Nephron progenitor cell (in vitro differentiated cells): Measurements from ENCODE around the gene ENPP1.

Experiments
- DNase-seq: peaks from one replicate; pipeline ENCODE4 v3.0.0; 2021
- H3K27ac Mint-ChIP-seq: 2 replicates; pipeline ENCODE4 v1.8.0; 2021; ENCODE audit warnings: mild to moderate bottlenecking, moderate library complexity, mixed read lengths
- H3K27me3 Mint-ChIP-seq: 2 replicates; pipeline ENCODE4 v1.8.0; 2021; ENCODE audit warnings: mild to moderate bottlenecking, low read depth, mixed read lengths; ENCODE audit not compliant: poor library complexity
- H3K36me3 Mint-ChIP-seq: 2 replicates; pipeline ENCODE4 v1.8.0; 2021; ENCODE audit warnings: low read depth, mixed read lengths
- H3K4me1 Mint-ChIP-seq: 2 replicates; pipeline ENCODE4 v1.8.0; 2021; ENCODE audit warnings: mixed read lengths
- H3K4me3 Mint-ChIP-seq: 2 replicates; pipeline ENCODE4 v1.8.0; 2021; ENCODE audit warnings: mild to moderate bottlenecking, moderate library complexity, mixed read lengths
- H3K9me3 Mint-ChIP-seq: 2 replicates; pipeline ENCODE4 v1.8.0; 2021; ENCODE audit warnings: mild to moderate bottlenecking, moderate library complexity, mixed read lengths
- CTCF ChIP-seq: fragments of 200-600 bp; sonication (generic); IDR thresholded peaks from 2 replicates; pipeline ENCODE4 v1.5.0; 2021; ENCODE audit warnings: antibody characterized with exemption

Gene ENPP1

GRCh38 chr6:131916847-131917246 is 109.0 kb downstream of the ENPP1 start:
- no peak for DNase-seq
- peaks cover 8% of the 10 kb centered on the region for H3K4me1 Mint-ChIP-seq
- H3K36me3 Mint-ChIP-seq: no peaks in the 10 kb centered on the region
- H3K9me3 Mint-ChIP-seq: peaks cover 22% of the 10 kb centered on the region
- H3K27me3 Mint-ChIP-seq: no peaks in the 10 kb centered on the region
- TF ChIP-seq CTCF: no peak
- H3K4me3 Mint-ChIP-seq: no peak overlapping the region
- no peak overlapping the region for H3K27ac Mint-ChIP-seq

- Mint-ChIP-seq H3K4me1 (peaks cover 8% of the 10 kb centered on the region), H3K4me3 (no peak overlapping the region), H3K27ac (no peak overlapping the region), H3K9me3 (peaks cover 24% of the 10 kb centered on the region), H3K27me3 (no peaks in the 10 kb centered on the region), H3K36me3 (no peaks in the 10 kb centered on the region)
- no peak for DNase-seq
- no peak for TF ChIP-seq CTCF
Observed at GRCh38 chr6:131917318-131917717, 109.5 kb downstream of the ENPP1 start.

GRCh38 chr6:131917763-131918649 is 110.2 kb downstream of the ENPP1 start:
- no peaks in the 10 kb centered on the region for H3K27me3 Mint-ChIP-seq
- no peak overlapping the region for H3K4me3 Mint-ChIP-seq
- peaks cover 8% of the 10 kb centered on the region for H3K4me1 Mint-ChIP-seq
- H3K9me3 Mint-ChIP-seq: peaks cover 29% of the 10 kb centered on the region
- no peaks in the 10 kb centered on the region for H3K36me3 Mint-ChIP-seq
- H3K27ac Mint-ChIP-seq: no peak overlapping the region
- no peak for TF ChIP-seq CTCF
- no peak for DNase-seq

- peaks cover 8% of the 10 kb centered on the region for H3K4me1 Mint-ChIP-seq
- H3K4me3 Mint-ChIP-seq: no peak overlapping the region
- H3K27ac Mint-ChIP-seq: no peak overlapping the region
- DNase-seq: no peak
- no peak for TF ChIP-seq CTCF
- peaks cover 29% of the 10 kb centered on the region for H3K9me3 Mint-ChIP-seq
- H3K36me3 Mint-ChIP-seq: no peaks in the 10 kb centered on the region
- no peaks in the 10 kb centered on the region for H3K27me3 Mint-ChIP-seq
Observed at GRCh38 chr6:131918650-131919355, 111.0 kb downstream of the ENPP1 start.

GRCh38 chr6:131920656-131921055 is 112.8 kb downstream of the ENPP1 start:
- no peak overlapping the region for H3K27ac Mint-ChIP-seq
- no peaks in the 10 kb centered on the region for H3K36me3 Mint-ChIP-seq
- peaks cover 29% of the 10 kb centered on the region for H3K9me3 Mint-ChIP-seq
- H3K4me3 Mint-ChIP-seq: no peak overlapping the region
- no peak for DNase-seq
- H3K27me3 Mint-ChIP-seq: no peaks in the 10 kb centered on the region
- no peak for TF ChIP-seq CTCF
- peaks cover 8% of the 10 kb centered on the region for H3K4me1 Mint-ChIP-seq
